ENCODE results near the gene LBX2.

Gene LBX2

DNA sequence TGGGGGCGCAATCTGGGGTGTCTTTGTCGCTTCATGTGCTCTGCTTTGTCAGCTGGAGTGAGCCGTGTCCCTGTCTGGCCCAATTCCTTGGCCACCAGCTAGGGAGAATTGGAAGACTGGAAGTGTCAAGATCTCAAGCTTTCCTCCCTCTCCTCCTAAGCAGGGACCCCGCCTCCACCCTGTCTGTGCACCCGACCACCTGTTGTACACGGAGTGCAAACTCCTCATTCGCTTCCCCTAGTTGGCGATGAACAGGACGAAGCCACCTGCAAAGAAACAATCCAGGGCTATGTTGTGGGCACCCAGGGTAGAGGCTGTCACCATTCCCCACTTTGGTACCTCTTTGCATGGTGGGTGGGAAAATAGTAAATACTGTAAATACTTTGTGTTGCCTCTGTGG lies 28.3 kb upstream of the LBX2 start:
- TF ChIP-seq, protein P1, sequence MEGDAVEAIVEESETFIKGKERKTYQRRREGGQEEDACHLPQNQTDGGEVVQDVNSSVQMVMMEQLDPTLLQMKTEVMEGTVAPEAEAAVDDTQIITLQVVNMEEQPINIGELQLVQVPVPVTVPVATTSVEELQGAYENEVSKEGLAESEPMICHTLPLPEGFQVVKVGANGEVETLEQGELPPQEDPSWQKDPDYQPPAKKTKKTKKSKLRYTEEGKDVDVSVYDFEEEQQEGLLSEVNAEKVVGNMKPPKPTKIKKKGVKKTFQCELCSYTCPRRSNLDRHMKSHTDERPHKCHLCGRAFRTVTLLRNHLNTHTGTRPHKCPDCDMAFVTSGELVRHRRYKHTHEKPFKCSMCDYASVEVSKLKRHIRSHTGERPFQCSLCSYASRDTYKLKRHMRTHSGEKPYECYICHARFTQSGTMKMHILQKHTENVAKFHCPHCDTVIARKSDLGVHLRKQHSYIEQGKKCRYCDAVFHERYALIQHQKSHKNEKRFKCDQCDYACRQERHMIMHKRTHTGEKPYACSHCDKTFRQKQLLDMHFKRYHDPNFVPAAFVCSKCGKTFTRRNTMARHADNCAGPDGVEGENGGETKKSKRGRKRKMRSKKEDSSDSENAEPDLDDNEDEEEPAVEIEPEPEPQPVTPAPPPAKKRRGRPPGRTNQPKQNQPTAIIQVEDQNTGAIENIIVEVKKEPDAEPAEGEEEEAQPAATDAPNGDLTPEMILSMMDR (IDR thresholded peaks at IDR 0.05; ENCODE audit: borderline replicate concordance, control extremely low read depth, extremely low read depth, insufficient read depth, missing control alignments) = no peak
- in situ Hi-C loops (cut with MboI; ENCODE audit: low sequenced_read_pairs, unreplicated experiment) = no loop called here
- DNase-seq (ENCODE audit: low spot score) = no peak

GRCh38 chr2:74526649-74527230 lies 27.3 kb upstream of the LBX2 start:
- TF ChIP-seq, protein P1 (IDR thresholded peaks at IDR 0.05; ENCODE audit: borderline replicate concordance, control extremely low read depth, extremely low read depth, insufficient read depth, missing control alignments) = no peak
- no peak for DNase-seq (ENCODE audit: low spot score)
- in situ Hi-C loops (cut with MboI; ENCODE audit: low sequenced_read_pairs, unreplicated experiment) = no loop called here

- in situ Hi-C loops (cut with MboI; ENCODE audit: low sequenced_read_pairs, unreplicated experiment) = no loop called here
- peak; percentile 67 for DNase-seq (ENCODE audit: low spot score)
Observed at GRCh38 chr2:74525717-74526648, 26.6 kb upstream of the LBX2 start, which contains the start of gene DQX1. DQX1 (minus strand) TSS chr2:74526231; CDS start chr2:74525729, 502 bp downstream.

GRCh38 chr2:74524955-74525716 lies 25.7 kb upstream of the LBX2 start:
- TF ChIP-seq, protein P1 (IDR thresholded peaks at IDR 0.05; ENCODE audit: borderline replicate concordance, control extremely low read depth, extremely low read depth, insufficient read depth, missing control alignments) = no peak
- in situ Hi-C loops (cut with MboI; ENCODE audit: low sequenced_read_pairs, unreplicated experiment) = no loop called here
- DNase-seq (ENCODE audit: low spot score) = no peak

More at GRCh38 chr2:74525717-74526648, 26.6 kb upstream of the LBX2 start, which contains the start of gene DQX1:
- TF ChIP-seq, protein P1 (IDR thresholded peaks at IDR 0.05; ENCODE audit: borderline replicate concordance, control extremely low read depth, extremely low read depth, insufficient read depth, missing control alignments) = no peak

GRCh38 chr2:74524005-74524404 lies 24.6 kb upstream of the LBX2 start:
- TF ChIP-seq, protein P1 (IDR thresholded peaks at IDR 0.05; ENCODE audit: borderline replicate concordance, control extremely low read depth, extremely low read depth, insufficient read depth, missing control alignments) = no peak
- no peak for DNase-seq (ENCODE audit: low spot score)
- in situ Hi-C loops (cut with MboI; ENCODE audit: low sequenced_read_pairs, unreplicated experiment) = no loop called here

GRCh38 chr2:74522516-74522915 lies 23.1 kb upstream of the LBX2 start:
- DNase-seq (ENCODE audit: low spot score) = no peak
- in situ Hi-C loops (cut with MboI; ENCODE audit: low sequenced_read_pairs, unreplicated experiment) = no loop called here
- TF ChIP-seq, protein P1 (IDR thresholded peaks at IDR 0.05; ENCODE audit: borderline replicate concordance, control extremely low read depth, extremely low read depth, insufficient read depth, missing control alignments) = no peak
